ENCODE measurements around the gene CARD6.
A peak's percentile ranks its signal among the peaks of the same experiment; 100 is the strongest.
"Not testable (repeated sequence)": the region's sequence is repeated elsewhere in the genome, so short reads cannot be mapped to it uniquely, and the experiment has no call there.

Gene CARD6, protein sequence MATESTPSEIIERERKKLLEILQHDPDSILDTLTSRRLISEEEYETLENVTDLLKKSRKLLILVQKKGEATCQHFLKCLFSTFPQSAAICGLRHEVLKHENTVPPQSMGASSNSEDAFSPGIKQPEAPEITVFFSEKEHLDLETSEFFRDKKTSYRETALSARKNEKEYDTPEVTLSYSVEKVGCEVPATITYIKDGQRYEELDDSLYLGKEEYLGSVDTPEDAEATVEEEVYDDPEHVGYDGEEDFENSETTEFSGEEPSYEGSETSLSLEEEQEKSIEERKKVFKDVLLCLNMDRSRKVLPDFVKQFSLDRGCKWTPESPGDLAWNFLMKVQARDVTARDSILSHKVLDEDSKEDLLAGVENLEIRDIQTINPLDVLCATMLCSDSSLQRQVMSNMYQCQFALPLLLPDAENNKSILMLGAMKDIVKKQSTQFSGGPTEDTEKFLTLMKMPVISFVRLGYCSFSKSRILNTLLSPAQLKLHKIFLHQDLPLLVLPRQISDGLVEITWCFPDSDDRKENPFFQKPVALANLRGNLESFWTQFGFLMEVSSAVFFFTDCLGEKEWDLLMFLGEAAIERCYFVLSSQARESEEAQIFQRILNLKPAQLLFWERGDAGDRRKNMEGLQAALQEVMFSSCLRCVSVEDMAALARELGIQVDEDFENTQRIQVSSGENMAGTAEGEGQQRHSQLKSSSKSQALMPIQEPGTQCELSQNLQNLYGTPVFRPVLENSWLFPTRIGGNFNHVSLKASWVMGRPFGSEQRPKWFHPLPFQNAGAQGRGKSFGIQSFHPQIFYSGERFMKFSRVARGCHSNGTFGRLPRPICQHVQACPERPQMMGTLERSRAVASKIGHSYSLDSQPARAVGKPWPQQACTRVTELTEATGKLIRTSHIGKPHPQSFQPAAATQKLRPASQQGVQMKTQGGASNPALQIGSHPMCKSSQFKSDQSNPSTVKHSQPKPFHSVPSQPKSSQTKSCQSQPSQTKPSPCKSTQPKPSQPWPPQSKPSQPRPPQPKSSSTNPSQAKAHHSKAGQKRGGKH

DNA sequence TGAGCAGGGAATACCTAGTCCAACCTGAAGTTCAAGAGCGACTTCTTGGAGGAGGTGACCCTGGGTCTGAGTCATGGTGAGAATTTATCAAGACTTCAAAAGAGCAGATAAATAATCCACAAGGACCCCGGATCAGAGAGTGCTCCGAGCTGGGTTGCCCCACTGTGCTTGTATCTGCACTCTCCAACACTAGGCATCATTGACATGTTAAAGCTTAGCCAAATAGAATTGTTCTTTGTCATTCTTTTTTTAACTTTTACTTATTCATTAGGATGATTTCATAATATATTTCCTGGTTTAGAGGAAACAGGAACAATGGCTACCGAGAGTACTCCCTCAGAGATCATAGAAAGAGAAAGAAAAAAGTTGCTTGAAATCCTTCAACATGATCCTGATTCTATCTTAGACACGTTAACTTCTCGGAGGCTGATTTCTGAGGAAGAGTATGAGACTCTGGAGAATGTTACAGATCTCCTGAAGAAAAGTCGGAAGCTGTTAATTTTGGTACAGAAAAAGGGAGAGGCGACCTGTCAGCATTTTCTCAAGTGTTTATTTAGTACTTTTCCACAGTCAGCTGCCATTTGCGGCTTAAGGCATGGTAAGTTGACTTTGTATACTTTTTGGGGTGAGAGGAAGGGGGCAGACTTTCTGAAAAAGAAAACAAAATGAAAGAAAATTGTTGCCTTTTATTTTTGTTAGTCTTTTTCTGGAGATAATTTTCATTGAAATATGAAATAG is at the start of gene CARD6:
Gene CARD6 (plus strand): TSS at position 300 of the 738 bp plus-strand sequence. CDS start 16 bp downstream, at position 316.
- no peak for DNase-seq

GRCh38 chr5:40791715-40792139 is 49.4 kb upstream of the CARD6 start:
- DNase-seq: no peak

- DNase-seq: not testable (repeated sequence)
Observed at GRCh38 chr5:40792691-40793090, 48.5 kb upstream of the CARD6 start.

DNA sequence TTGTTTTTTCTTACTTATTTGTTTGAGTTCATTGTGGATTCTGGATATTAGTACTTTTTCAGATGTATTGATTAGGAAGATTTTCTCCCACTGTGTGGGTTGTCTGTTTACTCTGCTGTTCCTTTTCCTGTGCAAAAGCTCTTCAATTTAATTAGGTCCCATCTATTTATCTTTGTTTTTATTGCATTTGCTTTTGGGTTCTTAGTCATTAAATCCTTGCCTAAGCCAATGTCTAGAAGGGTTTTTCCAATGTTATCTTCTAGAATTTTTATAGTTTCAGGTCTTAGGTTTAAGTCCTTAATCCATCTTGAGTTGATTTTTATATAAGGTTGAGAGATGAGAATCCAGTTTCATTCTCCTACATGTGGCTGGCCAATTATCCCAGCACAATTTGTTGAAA is 46.8 kb upstream of the CARD6 start:
- DNase-seq: not testable (repeated sequence)

DNA sequence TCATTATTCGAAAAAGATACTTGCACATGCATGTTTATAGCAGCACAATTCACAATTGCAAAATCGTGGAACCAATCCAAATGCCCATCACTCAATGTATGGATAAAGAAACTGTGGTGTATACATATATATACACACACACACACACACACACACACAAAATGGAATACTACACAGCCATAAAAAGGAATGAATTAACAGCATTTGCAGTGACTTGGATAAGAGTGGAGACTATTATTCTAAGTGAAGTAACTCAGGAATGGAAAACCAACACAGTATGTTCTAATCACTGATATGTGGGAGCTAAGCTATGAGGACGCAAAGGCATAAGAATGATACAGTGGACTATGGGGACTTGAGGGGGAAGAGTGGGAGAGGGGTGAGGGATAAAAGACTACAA is 46.3 kb upstream of the CARD6 start:
- DNase-seq: not testable (repeated sequence)

DNA sequence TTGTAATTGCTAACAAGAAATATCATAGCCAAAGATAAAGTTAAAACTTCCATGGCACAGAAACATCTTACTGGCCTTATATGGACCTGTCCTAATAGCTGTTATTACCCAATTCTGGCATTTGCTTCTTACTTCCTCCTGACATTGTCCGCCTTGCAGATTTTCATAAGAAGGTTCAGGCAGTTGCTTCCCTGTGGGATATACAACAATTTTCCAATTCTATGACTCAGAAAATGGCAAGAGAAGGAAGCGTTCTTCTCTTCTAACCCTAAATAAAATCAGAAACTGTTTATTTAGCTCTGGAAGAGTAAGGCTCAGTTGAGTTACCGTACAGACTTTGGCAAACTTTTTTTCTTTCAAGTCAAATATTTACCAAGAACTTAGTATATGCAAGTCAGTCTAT is 44.7 kb upstream of the CARD6 start:
- no peak for DNase-seq

DNA sequence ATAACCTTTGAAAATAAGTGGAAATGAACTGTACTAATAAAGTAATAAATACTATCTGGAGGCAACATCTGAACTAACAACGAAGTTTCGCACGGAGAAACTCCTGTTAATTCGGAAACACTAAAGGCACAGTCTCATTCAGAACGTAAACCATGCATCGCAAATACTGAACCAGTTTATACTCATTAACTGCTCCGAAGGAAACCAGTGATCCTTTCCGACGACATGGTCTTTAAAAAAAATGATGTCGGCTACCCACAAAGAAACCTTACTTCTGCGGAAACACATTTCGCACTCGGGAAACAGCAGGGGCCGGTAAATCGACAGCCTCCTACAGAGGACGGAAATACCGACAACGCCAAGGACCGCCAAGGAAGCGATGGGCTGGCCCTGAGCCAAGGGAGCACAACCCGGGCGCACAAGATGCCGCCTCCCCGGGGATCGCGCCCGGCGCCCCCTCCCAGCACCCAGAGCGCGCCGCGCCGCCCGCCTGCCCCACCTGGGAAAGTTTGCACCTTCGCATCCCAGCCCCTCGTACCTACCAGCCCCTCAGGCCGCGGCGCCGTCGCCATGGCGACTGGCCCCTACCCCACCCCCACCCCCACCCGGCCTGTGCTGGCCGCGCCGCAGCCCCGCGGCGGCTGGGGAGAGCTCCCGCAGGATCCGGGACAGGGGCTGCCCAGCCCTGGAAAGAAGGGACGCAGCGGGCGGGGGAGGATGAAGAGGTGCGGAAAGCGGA is 43.7 kb upstream of the CARD6 start:
- DNase-seq: peak; percentile 76

DNA sequence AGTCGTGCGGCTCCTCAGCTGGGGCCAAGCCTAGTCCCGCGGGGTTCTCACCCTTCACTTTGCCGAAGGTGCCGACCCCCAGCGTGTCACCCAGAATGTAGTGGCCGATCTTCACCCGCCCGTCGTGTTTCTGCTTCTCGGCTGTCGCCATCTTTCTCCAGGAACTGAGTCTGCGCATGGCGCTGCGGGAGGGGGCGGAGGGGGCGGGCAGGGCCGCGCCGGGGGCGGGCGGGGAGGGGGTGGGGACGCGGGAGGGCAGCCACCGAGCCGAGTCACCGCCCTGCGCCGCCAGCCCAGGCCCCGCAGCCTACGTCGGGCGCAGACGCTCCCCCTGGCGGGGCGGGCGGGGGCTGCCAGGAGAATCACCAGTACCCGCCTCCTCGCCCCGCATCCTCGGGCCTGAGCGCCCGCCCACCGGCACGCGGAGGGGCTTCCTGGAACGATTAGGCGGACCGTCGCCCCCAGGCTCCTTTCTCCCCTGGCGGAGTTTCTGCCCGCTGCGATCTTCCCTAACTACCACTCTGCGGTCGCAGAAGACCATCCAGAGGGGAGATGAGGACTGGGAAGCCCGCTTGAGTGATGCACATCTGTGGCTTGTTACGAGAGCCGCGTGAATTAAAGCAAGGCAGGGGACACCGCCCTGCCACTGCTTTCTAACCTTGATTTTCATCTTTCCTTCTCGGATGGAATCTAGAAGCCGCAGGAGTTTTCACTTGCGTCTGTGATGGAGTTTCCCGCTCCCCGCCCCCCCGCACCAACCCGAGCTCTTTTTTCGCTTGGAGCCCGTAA is 43.0 kb upstream of the CARD6 start, which contains the start of gene PRKAA1:
Gene PRKAA1 (minus strand): TSS at position 363 of the 789 bp plus-strand sequence. CDS start 185 bp downstream, at position 178.
- DNase-seq: peak; percentile 86

DNA sequence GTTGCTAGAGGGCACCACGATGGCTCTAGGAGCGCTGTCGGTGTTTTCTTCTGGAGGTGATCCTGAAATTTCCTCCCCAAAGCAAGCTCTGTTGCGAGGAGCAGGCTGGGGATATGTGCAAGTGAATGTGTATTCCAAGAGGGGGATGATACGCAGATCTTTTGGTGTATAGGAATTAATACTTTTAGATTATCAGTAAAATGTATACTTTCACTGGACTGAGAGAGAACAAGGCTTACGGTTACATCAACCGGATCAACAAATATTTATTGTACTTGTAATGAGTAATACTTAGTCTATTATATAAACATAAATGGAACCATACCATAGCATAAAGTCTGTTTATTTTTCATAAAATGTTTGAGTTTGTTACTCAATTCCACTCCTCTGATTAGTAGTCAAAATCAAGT is 42.4 kb upstream of the CARD6 start:
- no peak for DNase-seq

DNA sequence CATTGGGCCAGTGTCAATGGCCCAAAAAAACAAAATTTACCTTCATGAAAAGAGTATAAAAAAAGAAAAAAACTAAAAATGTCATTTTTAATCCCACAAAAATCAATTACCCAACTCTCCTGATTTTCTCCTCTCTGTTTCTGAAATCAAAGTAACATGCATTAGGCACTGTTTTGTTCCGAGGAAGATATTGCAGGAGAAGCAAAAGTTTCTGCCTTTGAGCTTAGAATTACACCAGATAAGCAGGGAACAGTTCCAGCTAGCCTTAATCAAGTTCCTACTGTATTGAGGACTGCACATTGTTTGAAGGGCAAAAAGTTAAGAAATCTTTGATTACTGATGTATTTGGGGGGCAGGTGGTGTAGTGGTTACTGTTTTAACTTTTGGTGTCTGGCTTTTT is 41.9 kb upstream of the CARD6 start:
- DNase-seq: no peak

- no peak for DNase-seq
Observed at GRCh38 chr5:40801771-40802562, 39.2 kb upstream of the CARD6 start.

- no peak for DNase-seq
Observed at GRCh38 chr5:40812125-40812524, 29.0 kb upstream of the CARD6 start.

DNA sequence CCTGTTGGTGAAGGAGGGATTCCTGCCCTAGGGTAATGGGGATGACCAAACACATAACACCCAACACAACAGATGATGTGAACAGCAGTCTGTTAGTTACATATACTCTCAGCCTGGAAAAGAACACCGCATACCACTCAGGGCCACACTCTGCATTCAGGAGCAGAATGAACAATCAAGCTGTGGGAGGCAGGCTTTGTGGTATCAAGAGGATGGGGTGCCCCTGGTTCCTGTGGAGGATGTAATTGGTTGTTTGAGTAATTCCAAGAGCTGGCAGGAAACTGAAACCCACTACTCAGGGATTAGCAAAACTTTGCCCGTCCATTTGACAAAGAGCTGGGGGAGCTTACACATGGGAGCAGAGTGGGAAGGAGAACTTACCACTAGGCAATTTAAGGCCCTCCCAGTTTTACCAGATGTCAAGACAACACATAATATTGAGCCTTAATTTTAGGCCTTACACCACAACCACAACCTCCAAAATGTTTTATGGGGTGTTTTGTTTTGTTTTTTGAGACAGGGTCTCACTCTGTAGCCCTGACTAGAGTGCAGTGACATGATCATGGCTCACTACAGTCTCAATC is 27.4 kb upstream of the CARD6 start:
- DNase-seq: peak; percentile 72

GRCh38 chr5:40823459-40823858 is 17.7 kb upstream of the CARD6 start:
- no peak for DNase-seq

GRCh38 chr5:40825461-40826043 is 15.6 kb upstream of the CARD6 start:
- not testable (repeated sequence) for DNase-seq

GRCh38 chr5:40826489-40827187 is 14.5 kb upstream of the CARD6 start:
- no peak for DNase-seq

DNA sequence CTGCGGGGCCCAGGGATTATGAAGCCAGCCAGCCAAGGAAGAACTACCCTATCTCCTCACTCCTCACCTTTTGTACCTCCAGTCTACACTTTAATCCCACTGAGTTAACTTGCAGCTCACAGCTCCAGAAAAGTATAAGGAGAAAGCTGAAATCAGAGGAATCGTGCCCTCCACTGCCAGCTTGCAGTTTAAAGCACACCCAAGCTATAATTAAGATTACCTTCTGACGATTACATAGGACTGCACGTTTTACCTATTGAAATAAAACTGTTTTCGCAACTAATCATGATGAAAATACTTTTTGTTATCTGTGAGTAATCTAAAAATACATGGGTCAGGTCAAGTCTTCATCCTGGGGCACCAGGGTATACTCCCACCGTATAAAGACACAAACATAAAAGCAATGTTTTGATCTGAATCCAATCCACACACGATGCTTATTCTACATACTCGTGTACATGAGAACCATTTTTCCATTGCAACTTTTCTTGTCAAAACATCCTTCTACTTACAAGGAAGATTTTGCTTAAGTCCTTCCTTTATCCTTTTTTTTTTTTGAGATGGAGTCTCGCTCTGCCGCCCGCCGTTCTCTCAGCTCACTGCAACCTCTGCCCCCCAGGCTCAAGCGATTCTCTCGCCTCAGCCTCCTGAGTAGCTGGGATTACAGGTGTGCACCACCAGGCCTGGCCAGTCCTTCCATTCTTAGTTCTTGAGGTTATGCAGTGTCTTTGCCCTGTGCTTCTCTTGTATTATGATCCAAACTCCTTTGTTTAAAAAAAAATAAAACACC is 13.8 kb upstream of the CARD6 start:
- no peak for DNase-seq
